ENCODE results near the gene SERPINE2.

- TF ChIP-seq POLR2A (IDR thresholded peaks at IDR 0.05), result no peak
- TF ChIP-seq CTCF (IDR thresholded peaks at IDR 0.05), result no peak
- no peak for TF ChIP-seq POLR2AphosphoS5 (IDR thresholded peaks at IDR 0.05)
- TF ChIP-seq EP300 (IDR thresholded peaks at IDR 0.05; ENCODE audit: low read depth), result no peak
Measured at GRCh38 chr2:224027070-224027469, 12.0 kb downstream of the SERPINE2 start.
